Left lung (tissue), 10 donors: ENCODE data around the gene TSPAN32. TPM values are rescaled to one million over a fixed set of nuclear protein-coding genes. Genes with fewer than 3 reads are reported as not detected.
A peak's percentile ranks its signal among the peaks of the same experiment; 100 is the strongest.

Experiments used
- ATAC-seq: fragments of 200-7000 bp; cut with Tn5 transposase; one replicate; pipeline ENCODE4 v1.9.1; 2020; ENCODE audit warnings: moderate library complexity
- DNase-seq, 4 donors: peaks; one replicate each; pipeline ENCODE4 v3.0.0-alpha.2; 2013 to 2020
- H3K27ac ChIP-seq, 2 donors: fragments of 200-600 bp; sonication (generic) in 1 of 2; one replicate each; pipeline versions ENCODE4 v1.5.0 to v1.8.0; 2020 to 2021
- H3K27me3 ChIP-seq, 2 donors: fragments of 200-600 bp; sonication (generic) in 1 of 2; one replicate each; pipeline versions ENCODE4 v1.5.0 to v1.8.0; 2020 to 2021
- H3K36me3 ChIP-seq, 2 donors: fragments of 200-600 bp; sonication (generic) in 1 of 2; one replicate each; pipeline versions ENCODE4 v1.5.0 to v1.8.0; 2020 to 2021
- H3K4me1 ChIP-seq, 2 donors: fragments of 200-600 bp; one replicate each; pipeline ENCODE4 v1.8.0; 2021
- H3K4me3 ChIP-seq, 2 donors: fragments of 200-600 bp; sonication (generic) in 1 of 2; one replicate each; pipeline versions ENCODE4 v1.5.0 to v1.8.0; 2020 to 2021; ENCODE audit warnings: mild to moderate bottlenecking in 1 of 2
- H3K9me3 ChIP-seq, 2 donors: fragments of 200-600 bp; sonication (generic) in 1 of 2; one replicate each; pipeline versions ENCODE4 v1.5.0 to v1.8.0; 2020 to 2021
- intact Hi-C, 2 donors: fragments of 100-400 bp; cut with DNase I; formaldehyde crosslinking; loops; one replicate each; pipeline versions ENCODE4 v1.11.2 to v1.14.2; 2022
- polyA plus RNA-seq, 6 donors: library from polyadenylated mRNA; unstranded; fragments of 120-200 nt; gene quantifications; one replicate each; pipeline ENCODE4 v1.2.1, GENCODE V29; 2013; ENCODE audit not compliant: insufficient read length in 6 of 6
- total RNA-seq, 2 donors: library from RNA; stranded (reverse); fragmentation: NEBNext Ultra II Directional; extraction: Animal tissue kit (Norgen Biotek cat#: 25700); gene quantifications; one replicate each; pipeline ENCODE4 v1.2.1, GENCODE V29; 2021
- TF ChIP-seq, protein P1 (sequence below), 2 donors: fragments of 200-600 bp; sonication (generic) in 1 of 2; IDR thresholded peaks; one replicate each; pipeline versions ENCODE4 v1.5.0 to v1.8.0; 2021; ENCODE audit warnings: antibody characterized with exemption in 2 of 2
- donor health status: DM: no; HTN: yes; CAD: no.
- donor health status: DM: no; HTN: no; CAD: no.

TSPAN32 gene
- total and polyA plus RNA-seq, 8 donors = 3.7 to 6.3 (median 4.2) TPM

DNA sequence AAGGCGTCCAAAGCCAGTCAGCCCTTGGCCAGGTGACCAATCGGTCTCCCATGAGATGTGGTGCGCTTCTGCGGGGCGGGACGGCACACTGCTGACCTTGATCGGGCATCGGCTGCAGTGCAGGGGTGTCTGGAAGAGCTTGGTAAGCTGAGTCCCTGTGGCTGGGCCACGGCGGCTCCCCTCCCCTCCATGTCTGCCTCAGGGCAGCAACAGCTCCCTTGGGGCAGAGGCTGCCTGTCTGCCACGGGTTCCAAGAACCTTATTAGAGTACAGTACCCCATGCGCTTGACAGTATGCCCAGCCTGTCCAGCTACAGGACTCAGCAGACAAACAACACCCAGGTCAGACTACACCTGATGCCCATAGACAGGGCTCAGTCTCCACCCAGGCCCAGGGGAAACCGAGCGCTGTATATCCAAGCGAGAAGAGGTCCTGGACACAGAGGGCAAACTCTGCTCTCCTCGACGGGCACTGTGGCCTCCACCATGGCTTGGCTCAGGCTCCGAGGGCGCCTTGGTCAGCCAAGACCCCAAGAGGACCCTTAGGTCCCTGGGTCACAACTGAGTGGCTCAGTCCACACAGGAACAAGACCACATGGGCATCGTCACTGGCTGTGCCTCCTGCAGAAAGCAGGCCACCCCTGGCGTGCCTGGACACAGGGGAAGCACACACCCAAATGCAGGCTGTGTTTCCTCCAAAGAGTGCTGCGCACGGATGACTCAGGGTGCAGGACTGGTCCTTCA is 18.9 kb downstream of the TSPAN32 start:
- no peaks in the 10 kb centered on the region for H3K36me3 ChIP-seq
- H3K27me3 ChIP-seq = no peaks in the 10 kb centered on the region
- peak in 1 of 4 donors; percentile 53 for DNase-seq
- peaks cover 0 to 7% of the 10 kb centered on the region in 2 donors for H3K9me3 ChIP-seq
- TF ChIP-seq, protein P1, sequence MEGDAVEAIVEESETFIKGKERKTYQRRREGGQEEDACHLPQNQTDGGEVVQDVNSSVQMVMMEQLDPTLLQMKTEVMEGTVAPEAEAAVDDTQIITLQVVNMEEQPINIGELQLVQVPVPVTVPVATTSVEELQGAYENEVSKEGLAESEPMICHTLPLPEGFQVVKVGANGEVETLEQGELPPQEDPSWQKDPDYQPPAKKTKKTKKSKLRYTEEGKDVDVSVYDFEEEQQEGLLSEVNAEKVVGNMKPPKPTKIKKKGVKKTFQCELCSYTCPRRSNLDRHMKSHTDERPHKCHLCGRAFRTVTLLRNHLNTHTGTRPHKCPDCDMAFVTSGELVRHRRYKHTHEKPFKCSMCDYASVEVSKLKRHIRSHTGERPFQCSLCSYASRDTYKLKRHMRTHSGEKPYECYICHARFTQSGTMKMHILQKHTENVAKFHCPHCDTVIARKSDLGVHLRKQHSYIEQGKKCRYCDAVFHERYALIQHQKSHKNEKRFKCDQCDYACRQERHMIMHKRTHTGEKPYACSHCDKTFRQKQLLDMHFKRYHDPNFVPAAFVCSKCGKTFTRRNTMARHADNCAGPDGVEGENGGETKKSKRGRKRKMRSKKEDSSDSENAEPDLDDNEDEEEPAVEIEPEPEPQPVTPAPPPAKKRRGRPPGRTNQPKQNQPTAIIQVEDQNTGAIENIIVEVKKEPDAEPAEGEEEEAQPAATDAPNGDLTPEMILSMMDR (IDR thresholded peaks at IDR 0.05) = no peak
- no peak overlapping the region for H3K27ac ChIP-seq
- H3K4me1 ChIP-seq = no peaks in the 10 kb centered on the region
- no peak for ATAC-seq
- intact Hi-C loops = no loop called here
- no peak overlapping the region for H3K4me3 ChIP-seq

DNA sequence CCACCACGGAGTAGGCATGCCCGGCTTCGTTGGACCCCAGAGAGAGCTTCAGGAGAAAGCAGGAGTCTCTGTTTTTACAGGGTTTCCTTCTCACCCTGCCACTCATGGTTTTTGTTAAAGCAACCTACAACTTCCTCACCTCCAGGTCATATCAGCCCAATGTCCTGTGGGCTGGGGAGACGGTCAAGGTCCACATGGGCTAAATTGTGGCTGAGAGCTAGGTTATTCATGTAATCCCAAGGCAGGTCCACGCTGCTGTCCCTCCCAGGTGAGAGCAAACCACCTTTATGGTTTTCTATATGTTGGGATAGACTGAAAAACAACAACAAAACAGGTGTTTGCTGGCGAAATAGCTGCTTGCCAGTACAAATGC is 19.5 kb downstream of the TSPAN32 start:
- Histone ChIP-seq H3K36me3 (no peaks in the 10 kb centered on the region), H3K27me3 (no peaks in the 10 kb centered on the region), H3K9me3 (peaks cover 0 to 7% of the 10 kb centered on the region in 2 donors), H3K4me3 (no peak overlapping the region), H3K4me1 (no peaks in the 10 kb centered on the region), H3K27ac (no peak overlapping the region)
- intact Hi-C loops = no loop called here
- TF ChIP-seq, protein P1 (IDR thresholded peaks at IDR 0.05) = no peak
- no peak for ATAC-seq
- no peak for DNase-seq

DNA sequence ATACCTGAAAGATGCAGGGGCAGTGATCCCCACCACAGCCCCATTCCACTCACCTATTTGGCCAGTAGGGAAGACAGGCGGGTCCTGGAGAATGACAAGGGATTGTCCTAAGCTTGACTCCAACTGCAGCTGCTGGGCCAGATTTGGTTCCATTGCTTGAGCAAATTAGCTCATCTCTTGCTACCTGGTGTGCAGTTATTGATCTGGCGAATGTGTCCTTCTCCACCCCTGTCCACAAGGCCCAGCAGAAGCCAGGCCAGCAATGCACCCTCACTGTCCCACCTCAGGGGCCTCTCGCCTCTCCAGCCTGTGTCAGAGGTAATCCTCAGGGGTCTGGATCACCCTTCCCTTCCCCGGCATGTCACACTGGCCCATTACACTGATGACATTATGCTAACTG is 23.3 kb downstream of the TSPAN32 start:
- Histone ChIP-seq H3K9me3 (no peaks in the 10 kb centered on the region), H3K4me1 (no peaks in the 10 kb centered on the region), H3K4me3 (no peak overlapping the region), H3K27ac (no peak overlapping the region), H3K27me3 (no peaks in the 10 kb centered on the region), H3K36me3 (no peaks in the 10 kb centered on the region)
- ATAC-seq (no peak), DNase-seq (no peak)
- intact Hi-C loops = no loop called here
- TF ChIP-seq, protein P1 (IDR thresholded peaks at IDR 0.05) = no peak

DNA sequence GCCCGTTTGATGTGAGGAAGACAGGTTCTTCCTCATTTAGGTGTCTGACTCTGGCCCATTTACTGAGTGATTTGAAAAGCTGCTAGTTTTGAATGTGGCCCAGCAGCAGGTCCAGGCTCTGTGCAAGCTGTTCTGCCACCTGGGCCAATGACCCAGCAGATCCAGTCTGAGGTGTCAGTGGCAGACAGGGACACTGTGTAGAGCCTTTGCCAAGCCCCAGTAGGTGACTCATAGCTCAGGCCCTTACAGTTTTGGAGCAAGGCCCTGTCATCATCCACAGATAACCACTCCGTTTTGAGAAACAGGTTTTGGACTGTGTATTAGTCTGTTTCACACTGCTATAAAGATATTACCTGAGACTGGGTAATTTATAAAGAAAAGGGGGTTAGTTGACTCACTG is 23.9 kb downstream of the TSPAN32 start:
- H3K9me3 ChIP-seq = peaks cover 0 to 3% of the 10 kb centered on the region in 2 donors
- no peaks in the 10 kb centered on the region for H3K36me3 ChIP-seq
- TF ChIP-seq, protein P1 (IDR thresholded peaks at IDR 0.05) = no peak
- no peaks in the 10 kb centered on the region for H3K4me1 ChIP-seq
- H3K4me3 ChIP-seq = no peak overlapping the region
- intact Hi-C loops = no loop called here
- H3K27me3 ChIP-seq = no peaks in the 10 kb centered on the region
- ATAC-seq (peak; percentile 93), DNase-seq (peak in 2 of 4 donors; percentile 28 to 43)
- H3K27ac ChIP-seq = no peak overlapping the region

DNA sequence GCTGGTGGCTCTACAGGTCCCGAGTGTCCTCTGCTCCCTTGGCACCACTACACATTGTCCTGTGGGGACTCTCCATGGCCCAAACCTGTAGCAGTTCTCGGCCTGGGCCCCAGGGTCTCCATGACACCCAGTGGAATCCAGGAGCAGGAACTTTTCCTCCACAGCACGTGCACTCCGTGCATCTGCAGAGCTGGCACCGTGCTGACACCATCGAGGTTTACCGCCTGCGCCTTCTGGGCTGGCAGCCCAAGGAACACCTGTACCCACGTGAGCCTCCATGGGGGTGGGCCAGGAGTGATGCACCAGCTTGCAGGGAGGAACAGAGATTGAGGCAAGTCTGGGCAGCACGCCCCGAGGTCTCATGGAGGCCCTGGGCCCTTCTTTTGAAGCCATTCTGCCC is 25.2 kb downstream of the TSPAN32 start:
- intact Hi-C loops = no loop called here

More for the DNA sequence above, 25.2 kb downstream of the TSPAN32 start:
- no peaks in the 10 kb centered on the region for H3K4me1 ChIP-seq
- H3K27ac ChIP-seq = no peak overlapping the region
- ATAC-seq (no peak), DNase-seq (peak in 1 of 4 donors; percentile 51)
- H3K36me3 ChIP-seq = no peaks in the 10 kb centered on the region
- peaks cover 0 to 11% of the 10 kb centered on the region in 2 donors for H3K9me3 ChIP-seq
- H3K4me3 ChIP-seq = no peak overlapping the region
- TF ChIP-seq, protein P1 (IDR thresholded peaks at IDR 0.05) = no peak
- no peaks in the 10 kb centered on the region for H3K27me3 ChIP-seq
